ENCODE data around the gene CRYBG2.

The CRYBG2 gene

DNA sequence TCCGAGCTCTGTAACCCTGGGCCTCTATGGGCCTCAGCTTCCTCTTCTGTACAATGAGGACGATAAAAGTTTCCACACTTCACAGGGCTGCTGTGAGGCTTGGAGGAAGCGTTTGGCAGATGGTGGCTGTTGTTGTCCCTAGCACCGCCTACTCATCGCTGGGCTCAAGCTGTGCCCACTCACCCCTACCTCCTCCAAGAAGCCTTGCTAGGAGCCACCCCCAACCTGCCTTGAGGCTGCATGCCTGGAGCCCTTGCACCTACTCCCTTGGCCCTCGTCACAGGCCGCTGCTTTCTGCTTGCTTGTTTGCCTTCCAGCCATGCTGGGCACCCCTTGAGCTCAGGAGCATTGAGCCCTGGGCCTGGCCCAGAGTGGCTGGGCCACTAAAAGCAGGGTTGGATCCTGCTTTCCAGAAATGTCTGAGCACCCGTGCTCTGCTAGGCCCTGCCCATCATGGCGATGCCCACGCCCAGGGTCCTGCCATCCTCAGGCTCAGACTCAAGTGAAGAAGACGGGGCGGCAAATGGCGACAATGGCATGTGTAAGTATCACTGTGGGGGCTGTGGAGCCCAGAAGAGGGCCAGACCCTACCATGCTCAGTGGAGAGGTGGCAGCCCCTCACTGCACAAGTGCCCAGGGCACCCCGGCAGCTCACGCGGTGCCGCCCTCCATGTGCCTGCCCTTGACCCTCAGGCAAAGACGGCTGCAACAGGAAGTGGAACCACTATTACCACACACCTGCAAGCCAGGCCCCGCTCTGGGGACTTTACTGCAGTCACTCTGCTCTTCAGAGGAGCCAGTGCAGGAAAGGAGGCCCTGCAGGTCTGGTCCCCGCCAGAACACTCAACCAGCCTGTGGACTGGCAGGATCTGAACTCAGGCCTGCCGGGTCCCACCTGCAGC is 64.5 kb downstream of the CRYBG2 start:
- Histone ChIP-seq H3K9ac (ENCODE audit: low read depth in 1 of 2, low read length in 2 of 2) (no peak overlapping the region), H3K4me1 (ENCODE audit: control insufficient read depth in 1 of 2, insufficient read depth in 2 of 2, low read length in 2 of 2) (peaks cover 41 to 62% of the 10 kb centered on the region in 2 donors), H3K36me3 (ENCODE audit: control insufficient read depth in 1 of 2, insufficient read depth in 2 of 2, low read length in 2 of 2) (no peaks in the 10 kb centered on the region), H3K9me3 (ENCODE audit: control insufficient read depth in 1 of 2, low read length in 2 of 2) (no peaks in the 10 kb centered on the region), H3K27me3 (ENCODE audit: control insufficient read depth in 1 of 2, insufficient read depth in 2 of 2, low read length in 2 of 2) (no peaks in the 10 kb centered on the region), H3K4me3 (ENCODE audit: low read depth in 1 of 2, low read length in 2 of 2) (no peak overlapping the region), H3K27ac (ENCODE audit: low read depth, low read length) (peak overlapping the region; percentile 43)

DNA sequence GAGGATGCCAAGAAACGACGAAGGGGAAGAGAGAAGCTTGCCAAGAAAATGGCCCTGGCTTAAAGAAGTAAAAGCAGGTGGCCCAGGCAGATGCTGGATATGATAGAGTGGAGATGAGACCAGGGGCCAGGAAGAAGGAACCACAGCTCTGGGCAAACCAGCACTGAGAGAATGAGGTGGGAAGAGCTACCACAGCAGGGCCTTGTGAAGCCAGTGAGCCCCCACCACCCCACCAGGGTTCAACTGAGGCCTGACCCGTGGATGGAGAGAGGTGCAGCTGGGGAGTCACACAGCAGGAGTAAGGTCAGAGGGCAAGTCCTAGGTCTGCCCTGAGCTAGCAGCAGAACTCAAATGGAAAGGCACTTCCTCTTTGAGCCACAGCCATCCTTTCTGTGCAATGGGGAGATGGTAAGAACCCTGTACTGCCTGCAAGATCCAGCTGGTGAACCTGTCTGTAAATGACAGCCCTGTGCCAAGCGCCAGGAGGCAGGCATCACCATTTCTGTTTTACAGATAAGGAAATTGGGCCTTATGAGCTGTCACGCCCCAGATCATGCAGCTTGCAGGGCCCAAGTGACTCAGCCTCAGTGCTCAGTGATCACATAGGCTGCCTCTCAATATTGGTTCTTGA is 65.5 kb downstream of the CRYBG2 start:
- H3K27ac ChIP-seq (ENCODE audit: low read depth, low read length) = peak overlapping the region; percentile 46
- peaks cover 44 to 66% of the 10 kb centered on the region in 2 donors for H3K4me1 ChIP-seq (ENCODE audit: control insufficient read depth in 1 of 2, insufficient read depth in 2 of 2, low read length in 2 of 2)

GRCh38 chr1:26287811-26288210 is 66.1 kb downstream of the CRYBG2 start:
- Histone ChIP-seq H3K4me3 (ENCODE audit: low read depth in 1 of 2, low read length in 2 of 2) (no peak overlapping the region), H3K27ac (ENCODE audit: low read depth, low read length) (no peak overlapping the region), H3K9ac (ENCODE audit: low read depth in 1 of 2, low read length in 2 of 2) (no peak overlapping the region), H3K27me3 (ENCODE audit: control insufficient read depth in 1 of 2, insufficient read depth in 2 of 2, low read length in 2 of 2) (no peaks in the 10 kb centered on the region), H3K9me3 (ENCODE audit: control insufficient read depth in 1 of 2, low read length in 2 of 2) (no peaks in the 10 kb centered on the region), H3K4me1 (ENCODE audit: control insufficient read depth in 1 of 2, insufficient read depth in 2 of 2, low read length in 2 of 2) (peaks cover 44 to 66% of the 10 kb centered on the region in 2 donors), H3K36me3 (ENCODE audit: control insufficient read depth in 1 of 2, insufficient read depth in 2 of 2, low read length in 2 of 2) (no peaks in the 10 kb centered on the region)

More for the DNA sequence above, 65.5 kb downstream of the CRYBG2 start:
- no peak overlapping the region for H3K4me3 ChIP-seq (ENCODE audit: low read depth in 1 of 2, low read length in 2 of 2)
- H3K9me3 ChIP-seq (ENCODE audit: control insufficient read depth in 1 of 2, low read length in 2 of 2) = no peaks in the 10 kb centered on the region
- H3K9ac ChIP-seq (ENCODE audit: low read depth in 1 of 2, low read length in 2 of 2) = peak overlapping the region in 1 of 2 donors; percentile 40
- H3K36me3 ChIP-seq (ENCODE audit: control insufficient read depth in 1 of 2, insufficient read depth in 2 of 2, low read length in 2 of 2) = no peaks in the 10 kb centered on the region
- no peaks in the 10 kb centered on the region for H3K27me3 ChIP-seq (ENCODE audit: control insufficient read depth in 1 of 2, insufficient read depth in 2 of 2, low read length in 2 of 2)

DNA sequence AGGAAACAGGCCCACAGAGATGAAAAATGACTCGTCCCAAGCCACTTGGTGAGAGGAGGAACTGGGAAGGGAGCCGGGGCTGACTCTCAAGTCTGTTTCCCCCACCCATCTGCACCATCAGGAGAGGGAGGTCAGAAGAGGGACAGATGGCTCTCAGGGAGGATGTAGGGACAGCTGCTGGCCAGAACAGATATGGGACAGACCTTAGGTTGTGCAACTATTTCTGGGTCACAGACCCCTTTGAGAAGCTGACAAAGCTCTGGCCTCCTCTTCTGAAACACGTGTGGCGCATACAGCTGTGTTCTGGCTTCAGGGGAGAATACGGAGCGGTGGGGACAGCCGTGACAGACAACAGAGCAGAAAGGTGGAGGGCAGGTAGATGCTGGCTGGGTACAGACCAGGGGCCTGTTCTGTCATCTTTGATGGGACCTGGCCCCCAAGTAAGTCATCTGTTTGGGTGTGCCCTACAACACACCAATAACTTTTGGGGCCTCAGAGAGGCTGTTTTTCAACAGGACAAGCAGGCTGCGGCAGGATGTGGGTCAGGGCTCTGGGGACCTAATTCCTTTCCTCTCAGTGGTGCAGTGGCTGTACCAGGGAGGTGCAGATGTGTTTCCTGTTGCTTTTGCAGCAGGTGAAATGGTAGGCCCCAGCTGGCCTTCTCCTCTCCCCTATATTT is 66.8 kb downstream of the CRYBG2 start:
- H3K27ac ChIP-seq (ENCODE audit: low read depth, low read length) = no peak overlapping the region
- peaks cover 0 to 3% of the 10 kb centered on the region in 2 donors for H3K36me3 ChIP-seq (ENCODE audit: control insufficient read depth in 1 of 2, insufficient read depth in 2 of 2, low read length in 2 of 2)
- no peaks in the 10 kb centered on the region for H3K27me3 ChIP-seq (ENCODE audit: control insufficient read depth in 1 of 2, insufficient read depth in 2 of 2, low read length in 2 of 2)
- H3K4me3 ChIP-seq (ENCODE audit: low read depth in 1 of 2, low read length in 2 of 2) = no peak overlapping the region
- H3K9ac ChIP-seq (ENCODE audit: low read depth in 1 of 2, low read length in 2 of 2) = peak overlapping the region in 1 of 2 donors; percentile 45
- peaks cover 44 to 66% of the 10 kb centered on the region in 2 donors for H3K4me1 ChIP-seq (ENCODE audit: control insufficient read depth in 1 of 2, insufficient read depth in 2 of 2, low read length in 2 of 2)
- no peaks in the 10 kb centered on the region for H3K9me3 ChIP-seq (ENCODE audit: control insufficient read depth in 1 of 2, low read length in 2 of 2)

GRCh38 chr1:26286064-26286416 is 67.9 kb downstream of the CRYBG2 start:
- H3K4me3 ChIP-seq (ENCODE audit: low read depth in 1 of 2, low read length in 2 of 2) = no peak overlapping the region
- no peaks in the 10 kb centered on the region for H3K27me3 ChIP-seq (ENCODE audit: control insufficient read depth in 1 of 2, insufficient read depth in 2 of 2, low read length in 2 of 2)
- no peak overlapping the region for H3K27ac ChIP-seq (ENCODE audit: low read depth, low read length)
- no peak overlapping the region for H3K9ac ChIP-seq (ENCODE audit: low read depth in 1 of 2, low read length in 2 of 2)
- H3K36me3 ChIP-seq (ENCODE audit: control insufficient read depth in 1 of 2, insufficient read depth in 2 of 2, low read length in 2 of 2) = peaks cover 0 to 9% of the 10 kb centered on the region in 2 donors
- H3K9me3 ChIP-seq (ENCODE audit: control insufficient read depth in 1 of 2, low read length in 2 of 2) = no peaks in the 10 kb centered on the region
- peaks cover 46 to 71% of the 10 kb centered on the region in 2 donors for H3K4me1 ChIP-seq (ENCODE audit: control insufficient read depth in 1 of 2, insufficient read depth in 2 of 2, low read length in 2 of 2)

DNA sequence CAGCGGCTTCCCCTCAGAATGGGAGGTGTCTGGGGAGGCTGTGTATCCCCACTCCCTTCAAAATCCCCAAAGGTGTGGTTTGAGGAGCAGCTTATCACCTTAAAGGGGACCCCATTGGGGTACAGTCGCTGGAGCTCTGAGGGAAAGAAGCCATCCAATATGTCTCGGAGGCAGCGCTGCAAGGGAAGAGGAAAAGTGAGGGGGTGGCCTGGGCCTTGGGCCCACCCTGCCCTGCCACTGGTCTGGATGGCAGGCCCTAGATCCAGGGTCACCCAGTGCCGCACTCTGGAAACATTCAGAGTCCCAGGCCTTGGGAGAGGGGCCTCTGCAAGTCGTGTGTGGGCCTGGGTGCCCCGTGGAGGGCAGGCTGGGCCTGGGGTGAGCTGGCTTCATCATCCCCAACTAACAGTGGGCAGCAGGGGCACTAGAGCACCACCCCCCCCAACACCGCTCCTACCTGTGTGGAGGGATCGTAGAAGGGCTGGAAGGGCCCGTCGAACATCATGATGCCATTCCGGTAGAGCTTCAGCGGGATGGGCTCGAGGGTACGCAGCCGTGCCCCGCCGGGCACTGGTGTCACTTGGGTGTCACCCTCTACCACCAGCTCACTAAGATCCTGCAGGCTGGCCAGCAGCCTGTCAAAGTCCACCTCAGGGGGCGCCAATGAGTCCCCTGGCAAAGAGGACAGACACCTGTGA is 68.4 kb downstream of the CRYBG2 start:
- Histone ChIP-seq H3K4me1 (ENCODE audit: control insufficient read depth in 1 of 2, insufficient read depth in 2 of 2, low read length in 2 of 2) (peaks cover 50 to 71% of the 10 kb centered on the region in 2 donors), H3K9ac (ENCODE audit: low read depth in 1 of 2, low read length in 2 of 2) (peak overlapping the region in 1 of 2 donors; percentile 41), H3K27me3 (ENCODE audit: control insufficient read depth in 1 of 2, insufficient read depth in 2 of 2, low read length in 2 of 2) (no peaks in the 10 kb centered on the region), H3K36me3 (ENCODE audit: control insufficient read depth in 1 of 2, insufficient read depth in 2 of 2, low read length in 2 of 2) (peaks cover 0 to 9% of the 10 kb centered on the region in 2 donors), H3K4me3 (ENCODE audit: low read depth in 1 of 2, low read length in 2 of 2) (no peak overlapping the region), H3K9me3 (ENCODE audit: control insufficient read depth in 1 of 2, low read length in 2 of 2) (no peaks in the 10 kb centered on the region), H3K27ac (ENCODE audit: low read depth, low read length) (no peak overlapping the region)

GRCh38 chr1:26284597-26285347 is 69.2 kb downstream of the CRYBG2 start:
- H3K27me3 ChIP-seq (ENCODE audit: control insufficient read depth in 1 of 2, insufficient read depth in 2 of 2, low read length in 2 of 2) = no peaks in the 10 kb centered on the region
- peaks cover 0 to 9% of the 10 kb centered on the region in 2 donors for H3K36me3 ChIP-seq (ENCODE audit: control insufficient read depth in 1 of 2, insufficient read depth in 2 of 2, low read length in 2 of 2)
- H3K9me3 ChIP-seq (ENCODE audit: control insufficient read depth in 1 of 2, low read length in 2 of 2) = no peaks in the 10 kb centered on the region
- peaks cover 43 to 66% of the 10 kb centered on the region in 2 donors for H3K4me1 ChIP-seq (ENCODE audit: control insufficient read depth in 1 of 2, insufficient read depth in 2 of 2, low read length in 2 of 2)
- H3K27ac ChIP-seq (ENCODE audit: low read depth, low read length) = no peak overlapping the region
- H3K4me3 ChIP-seq (ENCODE audit: low read depth in 1 of 2, low read length in 2 of 2) = peak overlapping the region in 1 of 2 donors; percentile 13
- H3K9ac ChIP-seq (ENCODE audit: low read depth in 1 of 2, low read length in 2 of 2) = peak overlapping the region in 1 of 2 donors; percentile 41

DNA sequence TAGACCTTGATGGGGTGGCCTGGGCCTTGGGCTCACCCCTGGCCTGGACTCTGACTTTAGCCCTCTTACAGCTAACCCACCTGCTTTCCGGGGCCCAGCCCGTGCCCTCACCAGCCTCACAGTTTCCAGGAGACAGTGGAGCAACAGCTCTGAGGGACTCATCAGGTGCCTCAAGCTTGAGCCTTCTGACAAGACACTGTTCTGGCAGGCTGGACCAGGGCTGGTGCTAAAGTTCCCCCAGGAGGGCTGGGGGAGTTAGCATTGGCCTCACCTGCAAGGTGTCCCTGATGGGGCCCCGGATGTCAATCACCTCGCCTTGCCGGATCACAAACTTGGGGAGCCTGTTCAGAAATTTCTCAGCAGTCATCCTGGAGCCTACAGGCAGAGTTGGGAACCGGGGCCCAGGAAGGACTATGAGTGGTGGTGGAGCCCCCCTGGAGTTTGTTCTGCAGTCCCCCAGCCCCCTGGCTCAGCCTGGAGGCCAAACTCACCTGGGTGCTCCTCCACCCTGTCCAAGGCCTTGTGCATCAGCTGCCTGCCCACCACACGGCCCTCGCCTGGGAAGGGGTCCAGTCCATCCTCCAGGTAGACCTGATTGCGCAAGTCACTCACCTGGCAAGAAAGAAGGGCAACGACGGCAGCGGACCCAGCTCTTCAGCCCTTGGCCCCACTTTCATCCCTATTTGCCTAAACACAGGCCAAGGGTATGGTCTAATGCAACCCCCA is 69.9 kb downstream of the CRYBG2 start:
- peaks cover 0 to 9% of the 10 kb centered on the region in 2 donors for H3K36me3 ChIP-seq (ENCODE audit: control insufficient read depth in 1 of 2, insufficient read depth in 2 of 2, low read length in 2 of 2)
- H3K9me3 ChIP-seq (ENCODE audit: control insufficient read depth in 1 of 2, low read length in 2 of 2) = no peaks in the 10 kb centered on the region
- H3K27me3 ChIP-seq (ENCODE audit: control insufficient read depth in 1 of 2, insufficient read depth in 2 of 2, low read length in 2 of 2) = no peaks in the 10 kb centered on the region
- H3K27ac ChIP-seq (ENCODE audit: low read depth, low read length) = no peak overlapping the region
- peaks cover 43 to 65% of the 10 kb centered on the region in 2 donors for H3K4me1 ChIP-seq (ENCODE audit: control insufficient read depth in 1 of 2, insufficient read depth in 2 of 2, low read length in 2 of 2)
- peak overlapping the region; percentile 32 to 34 for H3K9ac ChIP-seq (ENCODE audit: low read depth in 1 of 2, low read length in 2 of 2)
- H3K4me3 ChIP-seq (ENCODE audit: low read depth in 1 of 2, low read length in 2 of 2) = peak overlapping the region in 1 of 2 donors; percentile 13

Measured in duodenal mucosa (tissue), 2 donors.